ENCODE data around the gene SMARCAL1.

The SMARCAL1 gene

DNA sequence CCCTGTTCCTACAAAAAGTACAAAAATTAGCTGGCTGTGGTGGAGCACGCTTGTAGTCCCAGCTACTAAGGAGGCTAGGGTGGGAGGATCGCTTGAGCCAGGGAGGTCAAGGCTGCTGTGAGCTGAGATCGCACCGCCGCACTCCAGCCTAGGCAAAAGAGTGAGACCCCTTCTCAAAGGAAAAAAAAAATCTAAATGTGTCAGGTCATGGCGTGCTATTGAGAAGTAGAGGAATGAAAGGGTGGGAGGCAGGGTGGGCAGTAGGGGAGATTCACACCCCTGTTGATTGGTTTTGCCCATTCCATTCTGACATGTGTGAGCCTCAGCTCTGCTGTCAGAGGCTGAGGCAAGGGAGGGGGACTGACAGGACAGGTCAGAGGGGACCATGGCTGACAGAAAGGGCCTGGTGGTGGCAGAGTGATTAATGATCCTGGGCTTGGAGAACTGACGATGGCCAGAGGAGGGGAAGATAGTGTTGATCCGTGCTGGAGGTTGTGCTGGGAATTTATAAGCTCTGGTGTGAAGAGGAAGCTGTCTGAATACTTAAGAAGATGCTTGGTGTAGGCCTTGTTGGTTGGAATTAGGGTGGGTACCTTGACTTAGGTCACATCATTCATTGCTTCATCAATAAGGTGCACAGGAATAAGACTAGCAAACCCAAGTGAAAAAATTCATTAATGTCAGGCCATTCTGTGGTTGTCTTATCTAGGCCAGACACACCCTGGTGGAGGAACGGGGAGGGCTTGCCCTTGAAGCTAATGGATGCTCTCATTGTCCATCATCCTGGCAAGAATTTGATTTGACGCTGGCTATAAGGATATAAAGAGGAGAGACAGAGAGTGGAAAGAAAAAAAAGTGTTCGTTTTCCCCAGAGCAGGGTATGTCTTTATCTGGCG, 19.1 kb upstream of the SMARCAL1 start:
- no peak for DNase-seq

DNA sequence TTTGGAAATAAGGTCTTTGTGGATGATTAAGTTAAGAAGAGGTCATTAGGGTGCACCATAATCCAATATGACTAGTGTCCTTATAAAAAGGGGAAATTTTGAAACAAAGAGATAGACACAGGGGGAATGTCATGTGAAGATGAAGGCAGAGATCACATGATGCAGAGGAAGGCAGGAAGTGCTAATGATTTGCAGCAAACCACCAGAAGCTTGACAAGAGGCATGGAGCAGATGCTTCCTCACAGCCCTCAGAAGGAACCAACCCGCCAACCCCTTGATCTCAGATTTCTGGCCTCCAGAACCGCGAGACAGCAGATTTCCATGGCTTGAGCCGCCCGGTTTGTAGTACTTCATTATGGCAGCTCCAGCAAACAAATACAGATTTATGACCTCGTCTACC, 17.4 kb upstream of the SMARCAL1 start:
- no peak for DNase-seq

DNA sequence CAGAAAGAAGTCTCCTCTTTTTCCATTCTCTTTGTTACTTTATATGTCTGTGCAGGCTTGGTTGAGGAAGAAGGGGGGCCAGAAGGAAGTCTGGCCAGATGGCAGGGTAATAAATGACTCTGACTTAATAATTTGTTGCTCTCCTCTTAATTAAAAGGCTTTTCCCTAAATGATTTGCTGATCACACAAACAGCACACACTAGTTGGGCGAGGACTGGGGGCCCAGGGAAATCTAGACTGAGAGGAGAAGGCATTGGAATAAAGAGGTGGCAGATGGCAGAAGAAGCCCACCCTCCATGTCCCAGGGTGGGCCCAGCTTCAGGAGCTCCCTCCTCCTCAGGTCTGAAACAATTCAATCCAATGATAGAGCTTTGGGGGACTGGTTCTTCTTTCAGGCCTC, 12.7 kb upstream of the SMARCAL1 start:
- DNase-seq, result no peak

DNA sequence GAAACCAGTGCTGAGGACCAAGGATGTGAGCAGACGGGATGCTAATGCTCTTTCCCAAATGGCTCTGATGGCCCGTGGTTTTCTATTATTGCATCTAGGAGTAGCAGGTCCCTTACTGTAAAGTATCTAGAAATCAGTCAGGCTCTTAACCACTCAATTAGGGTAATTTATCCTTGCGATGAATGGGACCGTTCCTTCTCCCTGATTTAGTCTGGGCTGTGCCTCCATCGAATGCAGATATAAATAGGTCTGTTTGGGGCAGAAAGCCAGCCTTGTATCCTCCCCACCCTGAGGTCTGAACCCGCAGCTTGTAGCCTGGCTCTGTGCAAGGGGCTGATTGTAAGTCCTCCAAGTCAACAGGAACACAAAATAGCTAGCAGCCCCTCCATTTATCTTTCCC, 9.5 kb upstream of the SMARCAL1 start:
- no peak for DNase-seq

DNA sequence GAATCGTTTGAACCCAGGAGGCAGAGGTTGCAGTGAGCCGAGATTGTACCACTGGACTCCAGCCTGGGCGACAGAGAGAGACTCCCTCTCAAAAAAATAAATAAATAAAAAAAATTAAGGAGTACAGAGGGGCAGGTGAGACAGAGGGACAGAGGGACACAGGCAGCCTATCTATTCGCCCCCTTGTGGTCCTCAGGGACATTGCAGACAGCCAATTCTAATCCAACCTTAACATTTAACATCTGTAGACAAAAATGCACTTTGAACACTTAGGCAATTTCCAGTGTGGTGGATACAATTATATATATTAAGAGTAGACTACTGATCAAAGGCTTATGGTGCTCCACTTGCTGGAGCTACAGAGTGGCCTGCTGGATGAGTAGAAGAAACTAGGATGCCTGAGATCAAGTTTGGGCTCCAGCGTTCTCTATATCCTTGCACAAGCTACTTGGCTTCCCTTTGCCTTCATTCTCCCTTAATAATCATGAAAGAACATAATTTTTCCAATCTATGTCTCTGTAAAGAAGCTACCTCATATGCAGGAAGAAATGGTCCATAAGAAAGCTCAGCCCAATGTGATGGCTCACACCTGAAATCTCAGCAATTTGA, 8.2 kb upstream of the SMARCAL1 start:
- no peak for DNase-seq

DNA sequence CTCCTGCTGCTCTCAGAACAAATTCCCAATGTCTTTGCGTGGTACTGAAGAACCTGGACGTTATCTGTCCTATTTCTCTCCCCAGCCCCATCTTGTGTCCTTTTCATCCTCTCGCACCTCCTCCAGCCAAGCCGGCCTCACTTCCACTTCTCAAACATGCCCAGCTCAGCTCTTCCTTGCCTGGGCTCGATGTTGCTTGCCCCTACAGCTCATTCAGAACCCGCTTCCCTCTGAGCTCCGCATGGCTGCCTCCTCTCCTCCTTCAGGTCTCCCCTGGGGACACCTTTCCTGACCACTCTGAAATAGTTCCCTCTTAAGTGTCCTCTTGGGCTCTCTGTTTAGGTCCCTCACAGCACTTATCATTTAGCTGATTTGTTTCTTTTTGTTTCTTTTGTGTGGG, 6.7 kb upstream of the SMARCAL1 start:
- no peak for DNase-seq

DNA sequence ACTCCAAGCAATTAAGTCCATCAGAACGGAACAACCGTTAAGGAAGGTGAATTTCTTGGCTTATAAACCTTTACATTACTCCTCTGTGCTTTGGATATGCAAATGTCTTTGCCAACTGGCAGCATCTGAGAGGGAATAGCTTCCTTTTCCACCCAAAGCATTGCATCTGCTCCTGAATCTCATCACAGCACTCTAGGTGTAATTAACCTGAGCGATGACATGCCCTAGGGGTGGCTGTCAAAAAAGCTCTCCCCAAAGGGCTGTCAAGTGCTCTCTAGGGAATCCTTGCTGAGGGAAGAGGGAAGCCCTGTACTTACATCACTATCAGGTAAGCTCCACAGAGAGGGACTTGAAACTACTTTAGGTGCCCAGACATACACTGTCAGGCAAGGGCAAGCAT, 5.5 kb upstream of the SMARCAL1 start:
- no peak for DNase-seq

DNA sequence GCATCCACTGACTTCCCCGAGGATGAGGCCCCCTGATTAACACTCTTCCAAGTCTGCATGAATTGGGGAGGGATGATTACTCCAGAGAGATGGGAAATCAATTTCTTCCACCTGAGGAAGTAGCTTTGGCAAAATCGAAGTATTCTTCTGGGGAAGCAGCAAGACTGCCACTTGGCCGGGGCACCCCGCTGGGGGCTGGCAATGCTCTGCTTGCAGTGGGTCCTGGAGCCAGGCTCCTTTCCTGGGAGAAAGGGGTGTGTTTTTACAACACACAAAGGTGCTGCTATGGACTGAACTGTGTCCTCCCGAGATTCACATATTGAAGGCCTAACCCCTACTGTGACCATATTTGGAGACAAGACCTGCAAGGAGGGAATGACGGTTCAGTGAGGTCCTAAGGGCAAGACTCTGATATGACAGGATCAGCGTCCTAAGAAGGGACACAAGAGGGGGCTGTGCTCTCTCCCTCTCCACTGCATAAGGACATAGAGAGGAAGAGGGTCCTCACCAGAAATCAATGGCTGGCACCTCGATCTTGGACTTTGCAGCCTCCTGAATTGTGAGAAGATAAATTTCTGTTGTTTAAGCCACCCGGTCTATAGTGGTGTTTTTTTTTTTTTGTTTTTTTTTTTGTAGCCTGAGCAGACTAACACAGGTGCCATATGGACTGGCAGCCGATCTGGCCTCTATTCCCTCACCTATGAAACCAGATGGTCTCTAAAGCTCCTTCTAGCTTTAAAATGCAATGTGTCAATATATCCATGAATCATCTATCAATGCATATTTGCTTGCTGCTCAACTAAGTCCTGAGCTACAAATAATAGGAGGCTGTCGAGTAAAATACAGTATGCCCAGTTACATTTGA, 3.6 kb upstream of the SMARCAL1 start:
- no peak for DNase-seq

DNA sequence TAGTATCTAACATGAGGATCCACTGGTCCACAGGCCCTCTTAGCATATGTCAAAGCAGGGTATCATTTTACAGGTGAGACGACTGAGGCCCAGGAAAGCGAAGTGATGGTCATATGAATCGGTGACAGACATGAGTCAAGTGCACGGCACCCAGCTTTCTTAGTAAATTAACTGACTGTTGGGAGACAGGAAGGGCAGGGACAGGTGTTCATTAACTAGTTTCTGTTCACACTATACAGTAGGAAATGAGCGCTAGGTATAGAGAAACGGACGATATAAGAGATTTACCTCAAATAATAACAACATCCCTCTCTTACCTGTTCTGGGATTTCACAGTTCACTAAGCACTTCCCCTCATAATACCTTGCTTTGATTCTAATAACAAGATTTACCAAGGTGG, 1.7 kb upstream of the SMARCAL1 start:
- no peak for DNase-seq

DNA sequence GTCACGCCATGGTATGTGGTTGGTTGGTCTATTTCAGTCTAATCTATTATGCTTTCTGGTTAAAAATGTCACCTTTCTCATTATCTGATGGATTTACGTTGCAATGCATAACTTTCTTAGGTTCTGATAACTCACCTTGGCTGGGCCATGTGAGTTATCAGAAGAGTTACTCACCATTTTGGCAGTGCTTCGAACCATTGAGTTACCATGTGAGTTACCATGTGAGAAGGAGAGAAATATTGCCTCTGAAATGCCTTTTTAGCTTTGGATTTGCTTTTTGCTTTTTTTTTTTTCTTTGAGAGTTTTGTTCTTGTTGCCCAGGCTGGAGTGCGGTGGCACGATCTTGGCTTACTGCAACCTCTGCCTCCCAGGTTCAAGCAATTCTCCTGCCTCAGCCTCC, 1.6 kb downstream of the SMARCAL1 start:
- DNase-seq, result no peak

DNA sequence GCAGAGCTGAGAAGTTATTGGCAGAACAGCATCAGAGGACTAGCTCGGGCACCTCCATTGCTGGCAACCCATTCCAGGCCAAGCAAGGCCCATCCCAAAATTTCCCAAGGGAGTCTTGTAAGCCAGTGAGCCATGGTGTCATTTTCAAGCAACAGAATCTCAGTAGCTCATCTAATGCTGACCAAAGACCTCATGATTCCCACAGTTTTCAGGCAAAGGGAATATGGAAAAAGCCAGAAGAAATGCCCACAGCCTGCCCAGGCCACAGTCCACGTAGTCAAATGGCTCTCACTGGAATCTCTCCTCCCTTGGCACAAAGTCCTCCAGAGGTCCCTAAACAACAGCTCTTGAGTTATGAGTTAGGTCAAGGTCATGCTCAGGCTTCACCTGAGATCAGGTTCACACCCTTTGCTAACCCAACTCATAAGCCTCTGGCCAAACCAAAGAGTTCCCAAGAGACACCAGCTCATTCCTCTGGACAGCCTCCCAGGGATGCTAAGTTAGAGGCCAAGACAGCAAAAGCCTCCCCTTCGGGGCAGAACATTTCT, 2.6 kb downstream of the SMARCAL1 start:
- DNase-seq, result no peak

DNA sequence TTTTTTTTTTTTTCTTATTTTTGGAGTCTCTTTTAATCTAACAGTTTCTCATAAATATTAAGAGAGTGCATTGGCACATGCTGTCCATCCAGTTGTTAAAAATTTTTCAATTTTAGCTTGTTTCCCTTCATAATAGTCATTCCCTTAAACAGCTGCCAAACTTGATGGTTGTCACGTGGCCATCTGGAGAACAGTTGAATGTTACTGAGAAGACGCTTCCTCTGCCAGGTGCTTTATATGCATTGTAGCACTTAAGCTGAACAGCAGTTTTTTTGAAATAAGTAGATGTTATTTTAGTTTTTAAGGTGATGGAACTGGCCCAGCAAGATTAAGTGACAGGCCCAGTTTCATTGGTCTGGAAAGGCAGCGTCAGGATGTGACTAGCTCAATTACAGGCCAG, 3.3 kb downstream of the SMARCAL1 start:
- DNase-seq, result no peak

DNA sequence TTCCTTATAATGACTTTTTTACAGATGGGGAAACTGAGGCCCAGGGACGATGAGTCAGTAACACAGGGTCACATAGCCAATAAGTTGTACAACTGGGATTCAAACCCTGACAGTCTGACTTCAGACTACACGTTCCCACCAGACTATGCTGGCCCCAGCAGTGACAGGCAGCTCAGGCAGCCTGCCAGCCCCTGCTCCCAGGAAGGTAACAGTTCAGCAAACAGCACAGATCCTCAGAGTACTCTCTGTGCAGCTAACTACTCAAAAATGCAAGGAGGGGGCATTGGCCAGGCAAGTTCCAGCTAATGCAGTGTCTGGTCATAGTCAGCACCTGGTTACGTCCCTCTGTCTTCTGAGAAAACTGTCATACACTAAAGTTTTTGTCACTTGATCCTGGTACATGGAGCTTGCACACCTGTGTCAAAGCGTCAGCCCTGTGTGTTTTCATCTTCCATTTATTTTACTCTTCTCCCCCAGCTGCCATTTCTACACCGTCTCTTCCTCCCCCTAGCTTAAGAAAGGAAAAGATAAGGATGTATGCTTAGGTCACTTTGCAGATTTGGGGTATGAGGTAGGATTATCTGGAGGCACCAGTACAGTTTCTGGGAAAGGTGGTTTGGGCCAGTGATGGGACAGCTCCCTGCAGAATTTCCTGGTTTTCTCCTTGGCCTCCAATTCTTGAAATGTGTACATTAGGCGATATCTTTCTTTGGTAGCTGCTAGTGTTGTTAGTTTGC, 4.5 kb downstream of the SMARCAL1 start:
- no peak for DNase-seq

DNA sequence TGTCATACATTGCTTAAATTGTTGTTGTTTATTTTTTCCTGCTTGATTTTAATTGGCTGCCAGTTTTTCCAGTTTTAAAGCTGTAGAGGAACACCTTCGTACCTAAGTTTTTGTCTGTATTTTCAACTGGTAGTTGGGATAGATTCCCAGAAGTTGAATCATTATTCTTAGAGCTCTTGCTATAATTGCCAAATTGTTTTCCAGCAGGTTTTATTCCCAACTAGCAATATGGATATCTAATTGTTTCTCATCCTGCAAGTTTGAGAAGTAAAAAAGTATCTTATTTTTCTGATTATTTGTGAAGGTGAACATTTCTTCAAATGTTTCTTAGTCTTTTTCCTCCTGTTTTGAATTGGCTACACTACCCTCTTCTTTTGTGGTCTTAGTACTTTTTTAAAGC, 6.7 kb downstream of the SMARCAL1 start:
- no peak for DNase-seq

DNA sequence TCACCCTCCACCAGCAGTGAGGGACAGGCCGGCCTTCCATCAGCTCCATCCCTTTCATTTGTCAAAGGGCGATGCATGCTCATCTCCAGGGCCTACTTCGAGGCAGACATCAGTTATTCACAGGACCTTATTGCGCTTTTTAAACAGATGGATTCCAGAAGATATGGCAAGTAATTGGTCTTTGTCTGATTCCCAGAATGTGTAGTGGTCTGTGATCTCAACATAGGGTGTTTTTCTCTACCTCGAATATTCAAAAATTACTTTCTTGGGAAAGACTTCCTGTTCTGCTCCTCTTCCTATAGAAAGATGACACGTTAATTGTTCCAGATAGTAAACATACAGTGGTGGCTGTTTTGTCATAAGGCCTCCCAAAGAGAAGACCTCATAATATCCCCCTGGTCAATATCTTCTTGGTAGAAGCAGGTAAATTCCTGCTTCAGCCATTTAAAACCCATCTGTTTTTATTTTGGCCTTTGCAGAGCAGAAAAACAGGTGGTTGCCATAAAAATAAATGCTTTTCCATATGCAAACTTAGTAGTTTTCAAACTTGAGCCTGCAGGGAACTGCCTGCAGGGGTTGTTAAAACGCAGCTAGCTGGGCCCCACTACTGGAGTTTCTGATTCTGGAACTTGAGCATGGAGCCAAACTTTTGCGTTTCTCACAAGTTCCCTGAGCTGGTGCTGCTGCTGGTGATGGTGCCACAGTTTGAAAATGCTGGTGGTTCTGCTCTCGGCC, 8.2 kb downstream of the SMARCAL1 start:
- no peak for DNase-seq

DNA sequence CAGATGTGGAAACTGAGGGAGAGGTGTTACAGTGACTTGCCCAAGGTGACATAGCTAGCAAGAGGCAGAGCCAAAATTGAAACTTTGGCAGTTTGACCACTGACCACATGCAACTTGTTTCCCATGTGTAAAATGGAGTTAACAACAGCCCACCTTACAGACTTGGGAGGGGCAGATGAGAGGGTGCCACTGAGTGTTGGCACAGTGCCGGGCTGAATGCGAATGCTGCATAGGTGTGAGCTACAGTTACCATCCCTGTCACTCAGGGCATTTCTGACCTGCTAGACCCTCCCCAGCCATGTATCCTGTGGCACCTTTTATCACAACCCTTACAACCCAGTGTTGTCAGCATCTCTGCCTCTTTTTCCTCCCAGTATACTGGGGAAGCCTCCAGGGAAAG, 10.8 kb downstream of the SMARCAL1 start:
- no peak for DNase-seq

DNA sequence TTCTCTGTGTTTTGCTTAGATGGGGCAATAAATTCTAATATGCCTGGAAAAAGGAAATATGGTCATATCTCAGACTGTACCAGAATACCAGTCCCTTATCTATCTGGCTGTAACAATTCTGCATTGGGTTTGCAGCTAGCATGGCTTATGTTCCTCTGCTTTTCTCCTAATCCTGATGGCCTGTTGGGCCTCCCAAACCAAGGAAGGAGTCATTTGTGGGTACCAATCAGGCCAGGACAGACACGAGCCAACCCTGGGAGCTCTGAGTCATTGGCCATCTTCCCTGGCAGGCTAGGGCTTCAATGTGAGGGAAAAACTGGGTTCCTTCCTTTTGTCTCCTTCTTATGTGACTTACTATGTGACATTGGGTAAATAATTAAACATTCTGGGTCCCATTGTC, 12.0 kb downstream of the SMARCAL1 start:
- no peak for DNase-seq

DNA sequence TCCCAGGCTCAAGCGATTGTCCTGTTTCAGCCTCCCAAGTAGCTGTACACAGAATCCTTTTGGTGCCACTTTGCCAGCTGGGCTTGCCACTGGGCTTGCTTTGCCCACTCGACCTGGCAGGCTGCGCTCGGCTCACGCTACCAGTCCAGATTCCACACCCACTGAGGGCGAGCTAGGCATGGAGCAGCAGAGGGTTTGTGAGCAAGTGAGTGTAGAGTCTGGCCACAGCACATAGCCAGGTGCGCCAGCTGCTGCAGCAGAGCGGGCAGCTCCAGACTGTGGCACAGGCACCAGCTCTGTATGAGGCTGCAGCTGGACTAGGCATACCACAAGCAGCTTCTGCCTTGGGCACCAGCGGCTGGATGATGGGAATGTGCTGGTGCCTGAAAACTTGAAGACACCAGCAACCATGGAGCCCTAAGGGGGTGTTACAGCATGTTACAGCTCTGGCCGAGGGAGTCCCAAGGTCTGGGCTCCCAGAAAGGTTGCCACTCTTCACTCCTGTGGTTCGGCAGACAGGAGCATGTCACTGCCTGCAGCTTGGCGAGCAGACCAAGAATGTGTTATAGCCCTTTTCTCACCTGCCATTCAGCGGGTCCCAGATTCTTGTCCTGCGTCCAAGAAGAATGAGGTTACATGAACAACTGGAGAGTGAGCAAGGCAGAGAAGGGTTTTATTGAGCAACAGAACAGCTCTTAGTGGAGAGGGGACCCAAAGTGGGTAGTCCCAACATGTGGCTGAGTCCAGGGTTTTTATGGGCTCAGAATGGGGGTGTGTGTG, 12.9 kb downstream of the SMARCAL1 start:
- DNase-seq, result no peak

DNA sequence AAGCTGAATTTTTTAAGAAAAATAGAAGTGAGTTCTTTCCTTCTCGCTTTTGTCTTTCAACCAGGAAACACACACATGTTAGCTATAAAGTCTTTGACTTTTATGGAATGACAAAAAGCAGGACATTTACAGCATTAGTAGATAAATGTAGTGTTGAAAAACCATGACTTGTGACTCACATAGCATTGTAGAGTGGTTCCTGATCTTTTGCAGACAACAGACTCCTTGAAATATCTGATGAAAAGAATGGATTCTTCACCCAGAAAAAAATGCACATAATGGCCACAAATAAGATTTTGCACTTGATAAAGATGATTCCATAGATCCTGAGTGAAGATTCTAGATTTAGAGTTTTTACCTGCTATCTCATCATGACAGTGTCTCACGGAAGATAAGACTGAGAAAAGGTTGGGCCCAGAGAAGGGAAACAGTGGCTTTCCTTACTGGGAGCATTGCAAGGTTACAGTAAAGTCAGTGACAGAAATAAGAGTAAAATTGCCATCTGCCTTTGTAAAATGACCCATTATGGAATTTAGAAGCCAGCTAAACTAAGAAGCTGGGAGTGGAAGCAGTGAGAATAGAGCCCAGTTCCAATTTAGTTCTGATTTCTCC, 14.0 kb downstream of the SMARCAL1 start:
- DNase-seq, result no peak

DNA sequence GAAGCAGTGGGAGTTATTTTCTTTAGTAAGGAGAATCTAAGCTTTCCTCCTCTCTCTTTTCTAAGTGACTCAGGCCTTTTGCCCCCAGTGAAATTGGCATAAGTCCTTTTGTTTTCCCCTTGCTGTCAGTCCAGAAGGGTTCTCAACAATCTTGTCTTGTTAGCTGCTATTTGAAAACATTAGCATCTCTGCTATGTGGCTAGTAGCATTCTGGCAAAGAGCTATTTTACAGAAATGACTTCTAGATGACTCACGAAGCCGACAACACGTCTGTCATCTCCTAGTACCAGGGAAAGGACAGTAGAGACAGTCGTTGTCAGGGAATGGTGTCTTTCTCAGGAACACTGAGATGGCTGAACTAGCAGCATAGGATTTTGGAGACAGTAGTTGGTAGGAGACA, 14.7 kb downstream of the SMARCAL1 start:
- DNase-seq, result no peak
